Measurements from ENCODE around the gene TCTN1.

GRCh38 chr12:110575326-110575725, 38.6 kb upstream of the TCTN1 start:
- TF ChIP-seq CTCF (IDR thresholded peaks at IDR 0.05) (no peak), POLR2A (IDR thresholded peaks at IDR 0.05) (no peak)
